HepG2 (cell line): ENCODE measurements around the gene C17orf75. TPM values are rescaled to one million over a fixed set of nuclear protein-coding genes. Genes with fewer than 3 reads are reported as not detected.

Experiments used
- CBFB ChIP-seq: sonication (generic); formaldehyde crosslinking; IDR thresholded peaks from 2 replicates; pipeline ENCODE4 v1.4.0; 2020; ENCODE audit warnings: missing genetic modification reagents
- CHD4 ChIP-seq: fragments of 200-600 bp; sonication (generic); IDR thresholded peaks from 2 replicates; pipeline ENCODE4 v1.7.0; 2017; ENCODE audit warnings: mild to moderate bottlenecking, low read length, borderline replicate concordance
- IKZF4 ChIP-seq: sonication (generic); formaldehyde crosslinking; IDR thresholded peaks from 2 replicates; pipeline ENCODE4 v1.5.1; 2020; ENCODE audit warnings: borderline replicate concordance, mild to moderate bottlenecking, low read depth, missing genetic modification reagents; ENCODE audit errors: not compliant biosample characterization
- LRRFIP1 ChIP-seq: sonication (generic); formaldehyde crosslinking; conservative IDR thresholded peaks from 2 replicates; pipeline ENCODE4 v1.4.0; 2020; ENCODE audit warnings: missing genetic modification reagents
- MBNL3 ChIP-seq: fragments of 250-450 bp; sonication (Bioruptor Pico); conservative IDR thresholded peaks from 2 replicates; pipeline ENCODE4 v1.8.0; 2022; ENCODE audit warnings: mild to moderate bottlenecking, inconsistent platforms
- MLXIP ChIP-seq: sonication (generic); formaldehyde crosslinking; IDR thresholded peaks from 2 replicates; pipeline ENCODE4 v1.9.0; 2021; ENCODE audit warnings: missing genetic modification reagents, borderline replicate concordance
- MYNN ChIP-seq: sonication (generic); formaldehyde crosslinking; IDR thresholded peaks from 2 replicates; pipeline ENCODE4 v1.4.0; 2020; ENCODE audit warnings: mild to moderate bottlenecking, low read depth, missing genetic modification reagents
- STAG1 ChIP-seq: sonication (generic); formaldehyde crosslinking; IDR thresholded peaks from 2 replicates; pipeline ENCODE4 v1.4.0; 2020; ENCODE audit warnings: missing genetic modification reagents
- ZGPAT ChIP-seq: IDR thresholded peaks from 2 replicates; pipeline ENCODE4 v1.6.1; 2016; ENCODE audit warnings: mild to moderate bottlenecking
- ZMAT3 ChIP-seq: sonication (generic); formaldehyde crosslinking; conservative IDR thresholded peaks from 2 replicates; pipeline ENCODE4 v1.7.0; 2021; ENCODE audit warnings: missing genetic modification reagents
- ZNF362 ChIP-seq: sonication (generic); formaldehyde crosslinking; IDR thresholded peaks from 2 replicates; pipeline ENCODE4 v1.4.0; 2020; ENCODE audit warnings: missing genetic modification reagents, mild to moderate bottlenecking, borderline replicate concordance
- ZNF512 ChIP-seq: sonication (generic); formaldehyde crosslinking; IDR thresholded peaks from 2 replicates; pipeline ENCODE4 v1.4.0; 2020; ENCODE audit warnings: mild to moderate bottlenecking, missing genetic modification reagents
- polyA plus RNA-seq, 8 experiments: library from polyadenylated mRNA; depleted of rRNA in 3 of 8; stranded (reverse) in 7 of 8; unstranded in 1 of 8; fragments of >200 nt; fragmentation: Illumina TruSeq in 4 of 8; extraction: Trizol in 4 of 8; gene quantifications; 2 replicates each; pipeline versions ENCODE4 v1.2.1 to v1.2.3, GENCODE V29; 2011 to 2016; ENCODE audit warnings: low read depth in 4 of 8, missing spikeins in 1 of 8, mixed read lengths in 1 of 8; ENCODE audit not compliant: insufficient read depth in 1 of 8
- total RNA-seq, 5 experiments: library from RNA; depleted of rRNA; stranded (reverse); fragments of >200 nt; fragmentation: Illumina TruSeq; extraction: Trizol; gene quantifications; 2 replicates each; pipeline ENCODE4 v1.2.3, GENCODE V29; 2016; ENCODE audit warnings: low read depth in 1 of 5
- TF ChIP-seq, protein P1 (sequence below): sonication (generic); formaldehyde crosslinking; IDR thresholded peaks from 2 replicates; pipeline ENCODE4 v1.8.0; 2022; ENCODE audit warnings: mild to moderate bottlenecking, missing genetic modification reagents
- TF ChIP-seq, protein P2 (sequence below): sonication (generic); formaldehyde crosslinking; IDR thresholded peaks from 2 replicates; pipeline ENCODE4 v1.5.1; 2020; ENCODE audit warnings: missing genetic modification reagents, mild to moderate bottlenecking, borderline replicate concordance

The C17orf75 gene
- total and polyA plus RNA-seq, 2 of the 13 experiments (the other 11 are each of a cell fraction or from before 2014, with no cell fraction given): 16.2 to 33.0 TPM

DNA sequence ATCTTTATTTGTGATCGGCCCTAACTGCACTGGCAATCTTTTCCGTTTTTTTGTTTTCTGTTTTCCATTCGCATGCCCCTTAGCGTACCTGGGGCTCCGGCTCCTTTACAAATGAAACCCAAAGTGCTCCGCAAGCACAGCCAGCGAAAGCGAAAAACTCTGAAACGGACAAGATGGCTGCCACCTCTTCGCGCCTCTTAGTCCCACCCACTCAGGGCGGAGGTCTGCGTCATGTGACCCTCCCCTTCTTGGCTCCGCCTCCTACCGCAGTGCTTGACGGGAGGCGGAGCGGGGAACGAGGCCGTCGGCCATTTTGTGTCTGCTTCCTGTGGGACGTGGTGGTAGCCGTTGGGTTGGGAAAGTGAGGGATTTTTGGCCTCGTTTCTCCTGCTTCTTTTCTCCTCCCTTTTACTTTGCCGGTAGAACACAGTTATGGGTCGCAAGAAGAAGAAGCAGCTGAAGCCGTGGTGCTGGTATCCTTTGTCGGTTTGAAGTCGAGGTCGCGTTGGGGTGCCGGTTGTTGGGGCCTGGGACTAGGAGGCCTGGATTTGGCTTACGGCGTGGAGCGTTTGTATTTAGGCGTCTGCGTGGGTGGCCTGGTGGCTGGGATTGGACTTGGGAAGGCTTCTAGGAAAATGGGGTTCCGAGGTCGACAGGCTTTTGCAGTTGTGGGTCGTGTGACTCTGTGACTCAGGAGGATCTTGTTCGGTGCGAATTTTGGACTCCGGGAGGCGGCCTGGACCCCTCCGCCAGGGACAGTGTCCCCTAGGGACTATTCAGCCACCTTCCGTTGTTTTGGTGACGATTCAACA is 8.1 kb upstream of the C17orf75 start, which contains the start of gene ZNF207 (continued):
- TF ChIP-seq ZNF362 (CRISPR knock-in tag): no peak
- peak; percentile 40; the same call in 1 of the 2 replicates for TF ChIP-seq CBFB
- TF ChIP-seq MLXIP (CRISPR knock-in tag): no peak
- no peak; the same call in 1 of the 2 replicates for TF ChIP-seq CHD4
- TF ChIP-seq, protein P1, sequence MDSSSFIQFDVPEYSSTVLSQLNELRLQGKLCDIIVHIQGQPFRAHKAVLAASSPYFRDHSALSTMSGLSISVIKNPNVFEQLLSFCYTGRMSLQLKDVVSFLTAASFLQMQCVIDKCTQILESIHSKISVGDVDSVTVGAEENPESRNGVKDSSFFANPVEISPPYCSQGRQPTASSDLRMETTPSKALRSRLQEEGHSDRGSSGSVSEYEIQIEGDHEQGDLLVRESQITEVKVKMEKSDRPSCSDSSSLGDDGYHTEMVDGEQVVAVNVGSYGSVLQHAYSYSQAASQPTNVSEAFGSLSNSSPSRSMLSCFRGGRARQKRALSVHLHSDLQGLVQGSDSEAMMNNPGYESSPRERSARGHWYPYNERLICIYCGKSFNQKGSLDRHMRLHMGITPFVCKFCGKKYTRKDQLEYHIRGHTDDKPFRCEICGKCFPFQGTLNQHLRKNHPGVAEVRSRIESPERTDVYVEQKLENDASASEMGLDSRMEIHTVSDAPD (CRISPR knock-in tag): no peak
- TF ChIP-seq ZGPAT: peak; percentile 74; the same call in 1 of the 2 replicates
- TF ChIP-seq ZNF512 (CRISPR knock-in tag): no peak
- TF ChIP-seq LRRFIP1 (CRISPR knock-in tag): no peak
- TF ChIP-seq, protein P2, sequence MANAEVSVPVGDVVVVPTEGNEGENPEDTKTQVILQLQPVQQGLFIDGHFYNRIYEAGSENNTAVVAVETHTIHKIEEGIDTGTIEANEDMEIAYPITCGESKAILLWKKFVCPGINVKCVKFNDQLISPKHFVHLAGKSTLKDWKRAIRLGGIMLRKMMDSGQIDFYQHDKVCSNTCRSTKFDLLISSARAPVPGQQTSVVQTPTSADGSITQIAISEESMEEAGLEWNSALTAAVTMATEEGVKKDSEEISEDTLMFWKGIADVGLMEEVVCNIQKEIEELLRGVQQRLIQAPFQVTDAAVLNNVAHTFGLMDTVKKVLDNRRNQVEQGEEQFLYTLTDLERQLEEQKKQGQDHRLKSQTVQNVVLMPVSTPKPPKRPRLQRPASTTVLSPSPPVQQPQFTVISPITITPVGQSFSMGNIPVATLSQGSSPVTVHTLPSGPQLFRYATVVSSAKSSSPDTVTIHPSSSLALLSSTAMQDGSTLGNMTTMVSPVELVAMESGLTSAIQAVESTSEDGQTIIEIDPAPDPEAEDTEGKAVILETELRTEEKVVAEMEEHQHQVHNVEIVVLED: peak; percentile 62
- TF ChIP-seq MYNN (CRISPR knock-in tag): no peak
- no peak for TF ChIP-seq STAG1 (CRISPR knock-in tag)
- TF ChIP-seq MBNL3 (CRISPR knock-in tag): no peak
- TF ChIP-seq ZMAT3 (CRISPR knock-in tag): no peak
- TF ChIP-seq IKZF4 (CRISPR knock-in tag): peak; percentile 90
